Renal pelvis (tissue), 4 donors: Measurements from ENCODE around the gene CYP1A2. TPM values are rescaled to one million over a fixed set of nuclear protein-coding genes. Genes with fewer than 3 reads are reported as not detected.

Experiments
- DNase-seq: peaks from one replicate; pipeline ENCODE4 v3.0.0-alpha.2; 2013
- polyA plus RNA-seq, 3 donors: library from polyadenylated mRNA; unstranded; fragments of 120-200 nt; gene quantifications; one replicate each; pipeline ENCODE4 v1.2.1, GENCODE V29; 2013; ENCODE audit not compliant: insufficient read length in 3 of 3

Gene CYP1A2
- polyA plus RNA-seq, 3 donors = 0.09 to 0.21 (median 0.16) TPM

DNA sequence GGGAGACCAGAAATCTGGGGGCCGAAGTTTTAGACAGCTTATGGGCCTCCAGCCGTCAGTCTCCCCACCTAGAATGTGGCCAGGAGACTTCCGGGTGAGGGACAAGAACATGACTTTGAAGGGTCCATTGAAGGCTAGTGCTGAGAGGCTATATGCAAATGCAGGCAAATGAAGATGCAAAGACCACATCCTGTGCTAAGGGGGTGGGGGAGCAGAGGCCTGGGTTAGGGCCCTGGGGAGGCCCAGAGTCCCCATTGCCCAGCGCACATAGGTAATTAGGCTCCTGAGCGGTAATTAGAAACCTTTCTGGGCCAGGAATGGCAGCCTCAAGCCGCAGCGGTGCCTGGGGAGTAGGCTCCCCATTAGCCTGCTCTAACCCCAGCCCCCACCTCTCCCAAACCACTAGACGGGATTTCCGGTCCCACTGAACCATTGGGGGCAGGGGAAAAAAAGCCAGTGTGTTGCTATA, 40.1 kb downstream of the CYP1A2 start:
- no peak for DNase-seq

DNA sequence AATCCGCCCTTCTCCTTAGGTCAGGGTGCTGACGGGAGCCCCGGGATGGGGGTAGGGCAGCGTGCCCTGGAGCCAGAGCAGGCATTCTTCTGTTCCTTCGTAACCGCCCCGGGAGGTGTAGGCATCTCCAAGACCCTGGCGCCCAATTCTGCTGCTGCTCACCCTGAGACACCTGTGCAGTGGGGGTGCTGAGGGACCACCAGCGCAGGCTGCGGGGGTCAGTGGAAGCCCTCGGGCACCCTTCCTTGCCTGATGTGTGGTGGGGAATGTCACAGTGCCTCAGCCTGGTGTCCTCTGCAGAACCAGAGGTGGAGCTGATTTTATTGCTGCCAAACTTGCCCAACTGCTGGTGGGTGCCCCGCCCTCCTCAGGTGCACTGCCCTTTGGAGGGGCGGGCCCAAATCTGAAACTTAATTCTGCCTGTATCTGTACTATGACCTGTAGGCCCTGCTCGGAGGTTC, 40.6 kb downstream of the CYP1A2 start:
- DNase-seq = no peak

GRCh38 chr15:74789741-74790079, 41.1 kb downstream of the CYP1A2 start:
- no peak for DNase-seq

DNA sequence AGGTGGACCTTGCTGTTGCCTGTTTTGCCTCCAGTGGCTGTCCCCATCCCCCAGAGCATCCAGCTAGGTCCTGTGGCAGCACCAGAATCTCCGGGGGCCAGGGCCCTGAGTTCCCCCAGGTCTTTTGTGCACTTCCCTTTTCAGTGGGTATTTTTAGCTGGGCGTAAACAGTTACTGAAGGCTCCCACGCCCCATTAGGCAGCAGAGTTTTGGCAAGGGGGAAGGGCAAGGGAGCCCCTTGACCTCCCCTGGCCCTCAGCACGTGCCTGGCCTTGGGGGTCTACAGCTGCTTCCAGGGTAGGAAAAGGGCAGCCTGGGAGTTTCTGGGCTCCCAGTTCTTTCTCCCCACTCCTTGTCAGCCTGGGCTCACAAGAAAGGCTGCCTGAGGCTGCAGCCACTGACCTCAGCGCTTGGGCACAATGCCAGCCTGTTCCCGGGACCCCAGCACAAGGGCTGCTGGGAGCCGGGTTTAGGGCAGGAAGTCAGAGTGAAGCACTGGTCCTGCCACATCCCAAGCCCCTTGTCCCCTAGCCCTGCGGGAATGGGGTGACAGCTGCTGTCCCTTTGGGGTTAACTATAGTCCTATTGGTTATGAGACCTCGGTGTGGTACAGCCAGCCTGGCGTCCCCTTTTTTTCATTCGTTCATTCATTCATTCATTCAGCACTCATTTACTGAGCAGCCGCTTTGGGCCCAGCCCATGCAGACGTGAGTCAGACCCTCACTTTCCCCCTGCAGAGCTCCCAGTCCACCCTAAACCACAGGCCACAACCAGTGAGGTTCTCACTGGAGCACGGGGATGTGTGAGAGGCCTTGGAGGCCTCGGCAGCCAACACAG, 41.7 kb downstream of the CYP1A2 start:
- DNase-seq = no peak

GRCh38 chr15:74791007-74791406, 42.4 kb downstream of the CYP1A2 start:
- no peak for DNase-seq

DNA sequence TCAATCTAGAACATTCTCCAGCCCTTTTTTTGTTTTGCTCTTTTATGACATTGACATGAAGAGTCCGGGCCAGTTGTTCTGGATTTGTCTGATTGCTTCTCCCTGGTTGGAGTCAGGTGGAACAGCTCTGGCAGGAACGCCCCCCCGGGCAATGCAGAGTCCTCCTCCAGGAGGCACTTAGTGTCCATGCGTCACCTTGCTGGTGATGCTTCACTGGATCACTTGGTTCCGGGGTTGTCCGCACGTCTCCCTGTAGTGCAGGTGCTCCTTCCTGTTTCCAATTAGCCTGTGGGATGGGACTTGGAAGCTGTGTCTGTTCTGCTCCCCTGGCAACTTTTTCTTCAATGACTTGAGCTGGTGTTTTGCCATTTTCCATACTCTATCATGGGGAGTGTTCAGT, 43.0 kb downstream of the CYP1A2 start:
- DNase-seq = no peak

GRCh38 chr15:74792227-74793016, 43.8 kb downstream of the CYP1A2 start:
- DNase-seq = no peak

GRCh38 chr15:74793135-74794028, 44.7 kb downstream of the CYP1A2 start:
- DNase-seq = no peak

DNA sequence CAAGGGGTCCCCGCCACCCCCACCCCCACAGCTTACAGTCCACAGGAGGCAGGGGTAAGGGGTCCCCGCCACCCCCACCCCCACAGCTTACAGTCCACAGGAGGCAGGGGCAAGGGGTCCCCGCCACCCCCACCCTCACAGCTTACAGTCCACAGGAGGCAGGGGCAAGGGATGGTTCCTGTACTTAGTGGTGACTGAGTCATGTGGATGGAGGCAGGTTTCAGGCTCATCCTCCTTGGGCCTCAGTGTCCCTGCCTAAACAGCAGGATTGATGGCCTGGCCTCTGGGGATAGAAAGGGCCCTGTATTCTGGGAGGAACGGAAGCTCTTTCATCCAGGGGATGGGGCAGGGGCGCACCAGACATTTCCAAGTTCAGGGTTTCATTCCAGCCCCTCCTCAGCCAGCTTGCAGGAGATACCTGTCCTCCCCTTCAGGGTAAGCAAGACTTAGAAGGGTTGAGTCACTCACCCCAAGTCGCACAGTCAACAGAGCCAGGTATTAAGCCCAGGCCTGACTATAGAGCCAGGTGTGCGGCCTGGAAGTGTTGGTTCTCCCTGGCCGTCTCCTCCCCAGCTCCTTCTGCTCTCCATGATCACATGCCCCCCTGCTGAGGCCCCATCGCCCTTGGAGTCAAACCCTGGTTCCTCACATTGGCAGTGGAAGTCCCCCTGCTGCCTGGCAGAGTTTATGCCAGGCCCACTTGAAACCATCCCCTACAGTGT, 45.8 kb downstream of the CYP1A2 start:
- DNase-seq = no peak

DNA sequence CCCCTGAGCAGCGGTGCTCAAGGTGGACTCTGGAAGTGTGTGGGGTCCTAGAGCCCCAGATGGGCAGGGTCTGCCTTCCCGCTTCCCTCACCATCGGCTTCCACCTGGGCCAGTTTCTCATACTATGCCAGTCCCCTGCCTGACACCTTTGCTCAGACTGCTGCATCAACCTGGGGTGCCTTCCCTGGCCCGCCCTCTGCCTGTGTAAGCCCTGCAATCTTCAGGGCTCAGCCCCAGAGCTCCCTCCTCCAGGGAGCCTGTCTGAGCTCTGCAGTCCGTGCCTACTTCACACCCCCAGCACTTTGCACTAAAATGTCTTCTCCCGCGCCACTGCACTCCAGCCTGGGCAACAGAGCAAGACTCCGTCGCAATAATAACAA, 46.3 kb downstream of the CYP1A2 start:
- DNase-seq = no peak

GRCh38 chr15:74795966-74796625, 47.5 kb downstream of the CYP1A2 start:
- no peak for DNase-seq

- no peak for DNase-seq
Measured at GRCh38 chr15:74798388-74799254, 50.0 kb downstream of the CYP1A2 start.

DNA sequence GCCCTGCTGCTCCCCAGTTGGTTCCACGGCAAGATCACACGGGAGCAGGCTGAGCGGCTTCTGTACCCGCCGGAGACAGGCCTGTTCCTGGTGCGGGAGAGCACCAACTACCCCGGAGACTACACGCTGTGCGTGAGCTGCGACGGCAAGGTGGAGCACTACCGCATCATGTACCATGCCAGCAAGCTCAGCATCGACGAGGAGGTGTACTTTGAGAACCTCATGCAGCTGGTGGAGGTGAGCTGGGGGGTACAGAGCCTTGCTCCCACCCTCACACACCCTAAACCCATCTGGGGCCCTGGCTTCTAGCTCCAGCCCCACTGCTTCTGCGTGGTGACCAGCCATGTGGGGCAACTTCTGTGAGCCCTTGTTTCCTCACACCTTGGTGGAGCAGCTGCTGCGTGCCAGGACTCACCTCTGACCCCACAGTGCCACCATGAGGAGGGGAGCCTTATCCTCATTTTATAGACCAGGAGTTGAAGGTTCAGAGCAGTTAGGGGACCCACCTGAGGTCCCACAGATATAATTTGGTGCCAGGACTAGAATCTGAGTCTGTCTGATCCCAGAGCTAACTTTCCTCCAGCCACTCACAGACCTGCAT, 50.7 kb downstream of the CYP1A2 start:
- DNase-seq = no peak

DNA sequence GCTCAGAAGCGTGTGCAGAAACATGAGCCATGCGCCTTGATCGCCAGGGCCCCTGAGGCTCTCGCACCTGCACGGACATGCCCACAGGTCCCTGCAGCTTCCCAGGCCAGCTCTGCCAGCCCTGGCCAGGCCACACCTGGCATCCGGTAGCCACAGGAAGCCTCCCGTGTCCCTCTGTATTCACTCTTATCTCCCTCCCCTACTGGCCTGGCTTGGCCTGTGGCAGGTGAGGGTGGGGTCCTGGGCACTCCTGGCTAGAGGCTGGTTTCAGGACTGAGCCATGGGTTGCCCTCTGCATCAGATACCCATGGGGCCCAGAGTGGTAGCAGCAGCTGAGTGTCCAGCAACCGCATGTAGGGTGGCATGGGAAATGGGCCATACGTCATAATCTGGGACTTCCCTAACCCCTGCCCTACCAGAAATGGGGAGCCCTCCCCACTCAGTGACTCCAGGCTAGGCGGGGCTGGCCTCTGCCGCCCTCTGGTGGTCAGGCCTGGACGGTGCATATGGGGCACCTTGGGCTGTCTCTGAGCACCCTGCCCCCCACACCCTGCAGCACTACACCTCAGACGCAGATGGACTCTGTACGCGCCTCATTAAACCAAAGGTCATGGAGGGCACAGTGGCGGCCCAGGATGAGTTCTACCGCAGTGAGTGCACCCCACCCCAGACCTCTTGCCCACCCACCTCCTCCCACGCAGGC, 51.4 kb downstream of the CYP1A2 start:
- DNase-seq = no peak

- no peak for DNase-seq
Measured at GRCh38 chr15:74800559-74801094, 52.0 kb downstream of the CYP1A2 start.

GRCh38 chr15:74801311-74801997, 52.8 kb downstream of the CYP1A2 start:
- no peak for DNase-seq

GRCh38 chr15:74802290-74802689, 53.6 kb downstream of the CYP1A2 start:
- DNase-seq = no peak
